GM18909 (cell line): ENCODE measurements around the gene C6orf89.
"Not testable (repeated sequence)": the region's sequence is repeated elsewhere in the genome, so short reads cannot be mapped to it uniquely, and the experiment has no call there.

ENCODE experiments used
- ATAC-seq: cut with Tn5 transposase; IDR thresholded peaks from one replicate; pipeline ENCODE4 v1.9.1; 2021; ENCODE audit warnings: mild to moderate bottlenecking; ENCODE audit not compliant: unreplicated experiment, poor library complexity

Gene C6orf89

DNA sequence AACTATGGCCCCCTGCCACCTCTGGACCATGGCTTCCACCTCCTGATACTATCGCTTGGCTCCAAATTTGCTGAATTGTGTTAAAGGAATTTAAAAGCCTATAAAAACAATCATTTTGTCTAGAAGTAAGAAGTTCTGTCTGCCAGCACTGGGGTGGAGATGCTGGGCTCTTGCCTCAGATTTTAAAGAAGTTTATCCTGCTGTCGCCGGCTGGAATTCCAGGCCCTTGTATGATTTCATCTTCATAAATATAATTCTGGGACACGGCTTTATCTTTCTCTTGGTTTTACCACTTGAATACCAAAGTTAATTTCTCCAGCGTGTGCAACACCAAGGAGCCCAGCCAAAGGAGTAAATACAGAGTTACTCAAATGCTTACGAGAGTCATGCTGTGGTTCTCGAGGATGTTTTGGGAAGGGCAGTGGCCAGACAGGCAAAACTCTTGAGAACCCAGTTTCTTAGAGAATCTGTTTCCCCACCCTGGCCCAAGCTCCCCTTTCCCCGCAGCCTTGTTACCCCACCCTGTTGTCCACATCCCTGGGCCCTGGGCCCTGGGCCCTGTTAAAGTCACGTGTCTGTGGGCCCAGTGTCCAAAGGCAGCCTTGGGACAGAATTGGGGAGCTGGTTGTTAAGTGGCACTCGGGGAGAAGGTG lies 31.9 kb downstream of the C6orf89 start:
- ATAC-seq = no peak

DNA sequence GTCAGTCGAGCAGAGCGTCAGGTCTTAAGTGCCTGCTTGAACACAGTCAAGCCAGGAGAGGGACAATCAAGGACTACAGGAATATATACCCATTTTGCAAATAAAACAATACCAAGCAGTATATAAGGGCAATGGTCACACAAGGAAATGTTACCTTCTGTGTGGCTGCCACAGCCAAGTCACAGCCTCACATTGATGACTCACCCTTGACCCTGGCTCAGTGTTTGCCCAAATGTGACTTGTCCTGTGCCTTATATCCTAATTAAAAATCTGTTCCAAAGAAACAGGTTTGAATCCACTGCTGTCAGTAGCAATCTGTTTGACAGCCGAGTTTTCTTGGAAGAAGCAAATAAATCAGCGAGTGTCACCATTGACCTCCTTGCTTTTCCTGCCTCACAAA lies 34.3 kb downstream of the C6orf89 start:
- no peak for ATAC-seq

DNA sequence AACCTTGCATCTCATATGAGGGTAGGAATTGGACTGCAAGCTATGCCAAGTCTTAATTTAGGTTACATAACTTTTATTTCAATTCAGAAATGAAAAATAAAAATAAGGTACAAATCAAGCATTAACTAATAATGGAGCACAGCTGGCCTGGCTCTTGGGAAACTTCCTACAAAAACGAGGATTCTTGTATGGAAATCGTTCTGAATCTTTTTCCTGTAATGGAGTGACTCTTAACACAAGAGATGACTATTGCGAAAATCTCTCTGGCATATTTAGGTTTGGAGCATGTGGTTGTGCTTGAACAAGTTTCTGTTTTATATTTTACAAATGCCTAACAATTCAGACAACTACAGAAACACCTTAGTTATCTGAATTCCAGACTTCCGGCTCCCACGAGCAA lies 34.8 kb downstream of the C6orf89 start:
- ATAC-seq = no peak

DNA sequence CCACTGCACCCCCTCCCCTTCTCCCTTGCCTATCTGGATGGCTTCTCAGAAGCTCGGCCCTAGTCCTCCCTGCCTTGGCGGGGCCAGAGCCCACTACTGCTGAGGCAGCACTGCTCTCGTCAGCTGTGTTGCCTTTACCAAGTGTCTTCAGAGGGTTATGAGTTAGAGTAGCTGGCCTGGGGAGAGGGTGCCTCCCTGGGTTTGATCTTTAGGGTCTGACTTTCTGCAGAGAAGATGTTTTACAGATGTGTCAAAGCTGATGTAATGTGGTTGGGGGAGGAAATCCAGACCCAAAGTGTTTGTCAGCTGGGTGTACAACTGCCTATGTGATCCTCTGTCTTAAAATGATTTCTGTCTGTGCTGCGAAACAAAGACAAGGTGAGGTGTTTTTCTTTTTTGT lies 38.4 kb downstream of the C6orf89 start:
- no peak for ATAC-seq

DNA sequence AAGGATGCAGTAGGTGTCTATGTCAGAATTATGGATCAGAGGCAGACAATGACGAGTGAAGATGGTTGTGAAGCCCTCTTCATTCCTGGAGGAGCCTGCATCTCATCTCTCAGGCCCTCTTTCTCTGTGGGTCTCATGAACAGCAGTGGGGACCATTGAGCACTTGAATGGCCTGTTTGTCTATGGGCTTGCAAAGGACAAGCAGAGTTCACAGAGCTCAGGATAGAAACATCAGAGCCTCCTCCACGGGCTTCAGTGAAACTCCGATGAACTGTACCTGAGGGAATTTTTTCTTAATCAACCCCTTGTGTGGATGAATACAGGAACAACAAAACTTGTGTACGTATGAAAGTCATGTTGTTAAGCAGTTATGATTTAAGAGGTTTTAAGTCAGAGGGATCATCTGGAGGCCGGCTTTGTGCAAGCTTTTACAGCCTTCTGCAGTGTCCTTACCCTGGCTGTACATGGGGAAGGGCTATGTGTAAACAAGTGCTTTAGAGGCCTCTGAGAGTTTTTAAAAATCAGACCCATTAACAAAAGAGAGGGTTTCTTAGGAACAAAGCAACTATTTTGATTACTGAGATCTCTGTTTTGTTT lies 39.1 kb downstream of the C6orf89 start:
- ATAC-seq = no peak

DNA sequence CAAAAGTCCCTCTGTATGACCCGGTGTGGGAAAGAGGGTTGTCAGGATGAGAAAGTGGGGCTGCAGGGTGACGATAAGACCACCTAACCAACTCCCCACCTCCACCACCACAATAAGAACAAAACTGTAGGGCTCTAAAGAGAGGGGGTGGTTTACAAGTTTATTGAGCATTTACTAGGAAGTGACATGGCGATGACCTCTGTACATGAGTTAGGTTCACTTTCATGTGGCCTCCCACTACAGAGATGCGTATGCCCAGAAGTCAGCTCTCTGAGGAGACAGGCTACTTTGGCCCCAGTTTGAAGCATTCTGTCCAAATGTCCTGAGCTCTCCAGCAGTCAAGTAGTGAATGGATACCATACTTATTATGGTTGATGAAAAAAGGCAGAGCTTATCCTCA lies 40.1 kb downstream of the C6orf89 start:
- ATAC-seq = no peak

DNA sequence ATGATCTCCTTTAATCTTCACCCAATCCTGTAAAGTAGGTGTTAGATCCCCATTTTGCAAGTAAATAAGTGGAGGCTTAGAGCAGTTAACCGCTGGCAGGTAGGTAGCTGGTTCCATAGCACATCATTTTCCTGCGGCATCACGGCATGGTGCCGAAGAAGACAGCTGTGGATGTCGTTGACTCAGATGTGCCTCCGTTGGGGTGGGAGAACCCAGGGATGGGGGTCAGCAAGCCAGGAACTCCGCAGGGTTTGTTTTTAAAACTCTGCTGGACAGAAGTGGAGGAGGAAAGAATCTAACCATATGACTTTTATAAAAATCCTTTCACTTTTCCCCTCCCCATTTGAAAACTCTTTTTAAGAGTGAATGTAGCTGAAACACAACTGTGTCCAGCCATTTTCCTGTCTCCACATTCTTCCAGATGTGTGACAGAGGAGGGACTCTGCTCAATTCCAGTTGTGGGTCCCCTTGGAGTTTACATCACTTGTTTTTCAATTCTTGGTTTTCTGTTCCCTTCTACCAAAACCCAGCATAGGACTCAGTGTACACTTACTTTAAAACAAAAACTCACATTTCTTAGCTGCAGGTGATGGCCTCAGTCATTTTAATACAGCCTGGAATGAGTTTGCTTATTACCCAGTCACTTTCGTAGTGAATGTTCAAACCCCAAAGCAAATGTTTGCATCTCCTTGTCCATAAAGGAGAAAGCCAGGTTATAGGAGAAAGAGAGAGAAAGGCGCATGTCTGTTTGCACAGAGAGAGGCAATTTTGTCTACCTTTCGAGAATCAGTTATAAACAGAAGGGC lies 41.2 kb downstream of the C6orf89 start:
- ATAC-seq = no peak

DNA sequence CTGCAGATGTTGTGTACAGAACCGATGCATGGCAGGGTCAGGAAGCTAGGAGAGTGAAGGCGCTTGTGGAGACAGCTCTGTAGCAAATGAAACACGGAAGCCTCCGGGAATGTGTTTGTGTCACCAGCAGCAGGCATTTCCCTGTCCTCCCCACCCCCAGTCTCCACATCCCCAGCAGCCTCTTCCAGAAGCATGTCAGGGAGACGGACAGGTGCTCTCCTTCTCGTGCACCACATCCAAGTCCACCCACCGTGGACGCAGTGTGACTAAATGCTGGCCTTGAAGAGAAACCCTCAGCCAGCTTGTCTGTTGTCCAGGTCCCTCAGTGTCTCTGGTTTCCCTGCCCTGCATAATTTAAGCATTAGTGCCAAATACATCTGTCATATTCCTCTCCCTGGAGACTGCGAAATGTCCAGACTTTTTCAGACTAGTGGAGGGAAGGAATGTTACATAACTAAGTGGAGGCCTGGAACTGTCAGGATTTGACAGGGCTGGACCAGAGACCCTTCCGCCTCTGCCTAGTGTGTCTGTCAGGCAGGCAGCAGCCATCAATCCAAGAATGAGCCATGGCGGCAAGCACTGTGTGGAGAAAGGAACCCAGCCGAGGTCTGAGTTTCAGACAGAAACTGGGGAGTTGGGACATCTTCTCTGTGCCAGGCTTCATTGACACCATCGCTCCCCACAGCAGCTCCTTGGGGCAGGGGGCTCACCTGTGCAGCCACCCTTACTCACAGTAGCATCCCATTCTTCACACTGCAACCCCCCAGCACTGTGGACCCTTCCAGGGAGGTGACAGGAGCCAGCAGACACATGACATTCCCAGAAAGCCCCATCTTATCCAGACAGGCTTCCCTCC lies 42.2 kb downstream of the C6orf89 start:
- no peak for ATAC-seq

DNA sequence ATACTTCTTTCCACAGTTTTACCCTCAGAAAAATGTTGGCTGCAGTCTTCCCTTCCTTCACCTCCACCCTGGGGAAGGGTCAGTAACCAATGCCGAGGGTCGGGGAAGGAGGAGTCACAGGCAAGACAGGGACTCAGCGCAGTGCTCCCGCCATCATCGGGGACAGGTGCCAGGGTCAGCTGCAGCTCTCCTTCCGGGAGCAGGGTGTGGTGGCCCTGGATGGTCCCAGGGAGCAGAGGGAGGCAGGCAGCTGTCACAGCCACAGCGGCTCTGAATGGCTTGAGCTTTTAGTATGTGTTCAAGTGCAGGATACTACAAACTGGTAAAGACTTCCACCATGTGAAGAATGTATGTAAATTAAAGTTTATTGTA lies 42.8 kb downstream of the C6orf89 start:
- ATAC-seq = no peak

DNA sequence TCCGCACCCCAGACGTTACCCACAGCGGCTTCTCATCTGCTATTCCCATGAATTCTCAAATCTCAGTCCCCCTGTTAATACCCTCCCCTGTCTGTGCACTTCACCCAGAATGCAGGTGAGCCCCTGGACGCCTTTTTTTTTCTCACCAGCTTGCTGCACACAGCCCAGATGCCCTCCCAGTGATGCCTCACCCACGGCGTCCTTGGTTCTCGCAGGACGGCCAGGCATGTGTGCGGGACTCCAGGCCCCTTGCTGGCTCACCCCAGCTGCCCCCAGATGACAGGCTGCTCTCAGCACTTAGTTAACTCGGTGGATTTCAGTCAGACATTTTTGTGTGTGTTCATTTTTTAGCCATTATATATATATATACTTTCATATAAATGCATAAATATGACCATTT lies 43.4 kb downstream of the C6orf89 start:
- ATAC-seq = no peak

DNA sequence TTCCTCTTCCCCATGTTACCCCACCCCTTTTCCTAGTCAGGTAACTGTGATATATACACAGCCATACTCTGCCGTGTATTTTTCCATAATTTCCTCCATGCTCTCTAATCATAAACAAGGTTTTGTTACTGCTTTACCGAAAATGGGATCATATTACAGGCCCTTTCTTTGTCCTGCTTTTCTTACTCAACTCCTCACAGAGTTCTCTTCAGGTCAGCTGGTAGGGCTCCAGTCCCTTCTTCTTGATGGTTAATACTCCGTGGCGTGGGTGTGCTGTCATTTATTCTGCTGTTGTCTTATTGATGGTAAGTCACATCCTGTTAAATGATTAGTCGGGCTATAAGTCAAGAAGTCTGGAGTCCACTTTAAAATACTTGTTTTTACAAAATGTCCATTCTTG lies 43.9 kb downstream of the C6orf89 start:
- no peak for ATAC-seq

DNA sequence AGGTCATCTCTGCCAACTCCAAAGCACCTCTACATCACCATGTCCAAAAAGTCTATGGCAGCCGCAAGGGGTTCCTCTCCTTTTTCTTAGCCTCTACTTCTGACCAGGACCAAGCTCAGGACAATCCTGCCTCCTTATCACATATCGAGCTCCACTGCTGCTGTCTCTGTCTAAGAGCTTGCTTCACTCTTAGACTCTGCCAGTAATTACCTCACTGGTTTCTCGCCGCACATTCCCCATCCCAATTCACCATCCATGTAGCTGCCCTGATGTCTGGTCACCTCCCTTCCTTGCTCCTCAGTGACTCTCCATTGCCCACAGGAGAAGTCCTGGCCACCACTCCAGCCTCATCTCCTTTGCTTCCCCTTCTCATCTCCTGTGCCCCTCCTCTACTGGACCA lies 44.7 kb downstream of the C6orf89 start:
- no peak for ATAC-seq

DNA sequence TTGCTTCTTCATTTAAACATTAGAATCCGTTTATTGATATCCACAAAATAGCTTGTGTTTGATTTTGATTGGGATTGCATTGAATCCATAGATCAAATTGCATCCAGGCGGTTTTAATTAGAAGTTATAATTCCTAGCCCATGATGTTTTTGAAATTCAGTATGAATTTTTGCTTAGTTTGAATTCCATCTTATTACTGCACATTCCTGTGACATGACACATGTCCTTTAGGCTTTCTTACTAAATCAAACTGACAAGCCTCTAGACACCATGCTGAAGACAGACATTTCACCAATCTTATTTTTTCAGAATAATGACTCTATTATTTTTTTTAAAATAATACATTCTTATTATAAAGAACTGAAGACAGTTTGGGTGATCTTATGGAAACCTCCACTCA lies 47.4 kb downstream of the C6orf89 start:
- ATAC-seq = no peak

DNA sequence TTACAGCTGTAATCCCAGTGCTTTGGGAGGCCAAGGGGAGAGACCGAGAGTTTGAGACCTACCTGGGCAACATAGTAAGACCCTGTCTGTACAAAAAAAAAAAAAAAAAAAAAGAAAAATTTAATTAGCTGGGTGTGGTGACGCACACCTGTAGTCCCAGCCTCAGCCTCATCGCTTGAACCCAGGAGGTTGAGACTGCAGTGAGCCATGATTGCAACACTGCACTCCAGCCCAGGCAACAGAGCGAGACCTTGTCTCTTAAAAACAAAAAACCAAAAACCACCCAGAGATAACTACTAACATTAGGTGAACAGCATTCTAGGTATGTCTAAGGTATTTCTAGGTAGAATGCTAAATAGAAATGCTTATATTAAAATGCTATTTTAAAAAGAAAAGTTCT lies 47.8 kb downstream of the C6orf89 start:
- no peak for ATAC-seq

DNA sequence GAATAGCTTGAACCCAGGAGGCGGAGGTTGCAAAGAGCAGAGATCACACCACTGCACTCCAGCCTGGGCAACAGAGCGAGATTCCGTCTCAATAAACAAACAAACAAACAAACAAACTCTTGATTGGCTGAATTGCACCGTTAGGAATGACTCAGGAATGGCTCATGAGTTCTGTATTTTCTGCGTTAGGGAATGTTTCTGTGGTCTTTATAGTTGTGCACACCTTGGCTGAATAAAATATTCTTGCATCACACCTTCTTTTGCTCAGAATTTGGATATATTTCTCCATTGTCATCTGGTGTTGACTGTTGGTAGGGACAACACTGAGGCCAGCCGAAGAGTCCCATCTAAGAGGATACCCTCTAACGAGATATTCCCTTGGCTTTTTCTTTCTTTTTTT lies 49.1 kb downstream of the C6orf89 start:
- no peak for ATAC-seq

DNA sequence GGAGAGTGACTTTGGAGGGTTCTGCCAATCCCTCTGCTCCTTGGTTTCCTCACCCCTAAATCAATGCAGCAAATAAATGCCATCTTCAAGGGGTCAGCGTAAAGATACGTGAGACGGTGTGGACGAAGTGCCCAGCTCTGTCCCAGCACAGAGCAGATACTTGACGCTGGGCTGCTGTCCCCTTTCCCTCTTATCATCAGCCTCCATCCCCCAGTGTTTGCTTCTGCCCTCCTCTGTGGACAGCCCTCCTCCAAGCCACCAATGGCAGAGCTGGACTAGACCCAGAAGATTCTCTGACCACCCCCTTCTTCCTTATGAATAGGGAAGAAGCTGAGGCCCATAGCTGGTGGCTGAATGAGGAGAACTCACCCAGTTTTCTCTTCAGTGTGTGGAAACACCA lies 51.1 kb downstream of the C6orf89 start:
- ATAC-seq = no peak

DNA sequence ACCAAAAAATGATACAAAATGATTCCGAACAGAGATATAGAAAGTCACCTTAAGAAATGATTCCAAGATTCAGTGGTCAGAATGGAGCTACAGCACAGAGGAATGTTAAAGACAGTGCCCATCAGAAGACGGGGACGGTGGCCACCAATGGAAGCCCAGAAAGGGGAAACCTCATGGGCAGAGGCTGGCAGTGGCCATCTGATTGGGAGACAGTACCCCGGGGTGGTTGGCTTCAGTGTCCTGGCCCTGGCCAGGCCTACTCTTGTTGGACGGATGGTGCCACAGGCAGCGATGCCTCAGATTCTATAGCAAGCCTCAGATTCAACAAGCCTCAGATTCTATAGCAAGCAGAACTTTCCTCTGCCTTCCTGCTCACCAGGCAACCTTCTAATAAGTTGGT lies 52.1 kb downstream of the C6orf89 start:
- no peak for ATAC-seq

DNA sequence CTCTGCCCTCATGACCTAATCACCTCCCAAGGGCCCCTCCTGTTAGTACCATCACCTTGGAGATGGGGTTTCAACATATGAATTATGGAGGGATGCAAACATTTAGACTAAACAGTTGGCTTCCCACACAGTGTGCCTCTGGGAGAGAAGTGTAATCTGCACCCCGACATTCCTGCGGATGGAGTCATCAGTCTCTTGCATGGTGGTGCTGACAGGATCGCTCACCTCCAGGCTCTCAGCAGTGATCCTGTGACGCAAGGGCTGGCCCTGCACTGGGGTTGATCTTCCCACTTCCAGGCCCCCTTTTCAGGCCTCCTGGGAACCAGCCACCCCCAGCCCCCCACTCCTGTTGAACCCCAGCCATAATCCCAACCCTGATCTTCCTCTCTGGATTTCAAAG lies 52.8 kb downstream of the C6orf89 start:
- ATAC-seq = no peak

DNA sequence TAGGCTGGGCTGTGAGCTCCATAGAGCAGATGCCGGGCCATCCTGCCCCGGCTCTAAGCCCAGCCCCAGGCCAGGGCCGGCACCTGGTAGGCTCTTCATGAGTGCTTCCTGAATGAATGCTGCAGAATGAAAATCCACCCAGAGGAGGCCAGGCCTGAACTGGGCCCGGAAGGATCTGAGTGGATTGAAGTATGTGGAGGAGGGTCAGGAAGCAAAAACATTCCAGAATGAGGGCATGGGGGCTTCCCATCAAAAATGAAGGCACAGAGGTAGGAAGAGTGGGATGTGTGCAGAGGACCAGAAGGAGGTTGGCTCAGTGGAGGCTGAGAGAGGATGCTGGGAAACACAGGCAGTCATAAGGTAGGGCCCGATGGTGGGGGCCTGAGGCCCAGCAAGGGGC lies 53.3 kb downstream of the C6orf89 start:
- ATAC-seq = not testable (repeated sequence)

DNA sequence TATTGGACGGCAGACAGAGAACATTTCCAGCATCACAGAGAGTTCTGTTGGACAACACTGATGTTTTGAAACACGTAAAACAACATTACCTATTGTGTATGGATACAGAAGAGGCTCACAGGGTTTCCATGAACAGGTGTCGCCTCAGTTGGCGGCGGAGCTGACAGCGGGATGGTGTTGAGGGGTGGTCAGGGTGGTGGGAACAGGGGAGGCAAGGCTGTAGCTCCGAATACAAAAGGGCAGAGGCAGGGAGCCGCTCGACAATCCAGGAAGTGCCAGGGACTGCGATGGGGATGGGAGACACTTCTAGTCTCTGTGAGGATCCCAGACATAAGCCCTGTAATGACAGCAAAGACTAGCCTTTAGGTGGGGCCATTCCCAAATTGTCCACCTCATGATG lies 54.3 kb downstream of the C6orf89 start:
- ATAC-seq = no peak

DNA sequence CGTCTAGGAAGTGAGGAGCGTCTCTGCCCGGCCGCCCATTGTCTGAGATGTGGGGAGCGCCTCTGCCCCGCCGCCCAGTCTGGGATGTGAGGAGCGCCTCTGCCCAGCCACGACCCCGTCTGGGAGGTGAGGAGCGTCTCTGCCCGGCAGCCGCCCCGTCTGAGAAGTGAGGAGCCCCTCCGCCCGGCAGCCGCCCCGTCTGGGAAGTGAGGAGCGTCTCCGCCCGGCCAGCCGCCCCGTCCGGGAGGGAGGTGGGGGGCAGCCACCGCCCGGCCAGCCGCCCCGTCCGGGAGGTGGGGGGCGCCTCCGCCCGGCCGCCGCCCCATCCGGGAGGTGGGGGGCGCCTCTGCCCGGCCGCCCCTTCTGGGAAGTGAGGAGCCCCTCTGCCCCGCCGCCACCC lies 55.8 kb downstream of the C6orf89 start:
- ATAC-seq = not testable (repeated sequence)
